H9 (cell line): ENCODE data around the gene TLR6. TPM values are rescaled to one million over a fixed set of nuclear protein-coding genes. Genes with fewer than 3 reads are reported as not detected.

ENCODE experiments used
- DNase-seq: peaks from one replicate; pipeline ENCODE4 v3.0.0-alpha.2; 2017
- H2AFZ ChIP-seq: one replicate; pipeline ENCODE4 v1.6.1; 2013; ENCODE audit warnings: mild to moderate bottlenecking, low read length, control low read depth, moderate library complexity
- H2AK5ac ChIP-seq: 2 replicates; pipeline ENCODE4 v1.6.1; 2013; ENCODE audit warnings: low read length, control low read depth, mixed read lengths; ENCODE audit not compliant: insufficient read length
- H2BK120ac ChIP-seq: one replicate; pipeline ENCODE4 v1.6.1; 2013; ENCODE audit warnings: low read depth, mild to moderate bottlenecking, low read length, control low read depth, inconsistent platforms; ENCODE audit not compliant: poor library complexity, severe bottlenecking
- H2BK12ac ChIP-seq: 2 replicates; pipeline ENCODE4 v1.6.1; 2013; ENCODE audit warnings: low read length, control low read depth, mixed read lengths, low read depth; ENCODE audit not compliant: insufficient read length
- H2BK15ac ChIP-seq: 2 replicates; pipeline ENCODE4 v1.6.1; 2013; ENCODE audit warnings: low read depth, low read length, control low read depth
- H2BK20ac ChIP-seq: one replicate; pipeline ENCODE4 v1.6.1; 2013; ENCODE audit warnings: low read depth, mild to moderate bottlenecking, low read length, control low read depth, inconsistent platforms; ENCODE audit not compliant: poor library complexity, severe bottlenecking
- H2BK5ac ChIP-seq: 2 replicates; pipeline ENCODE4 v1.6.1; 2013; ENCODE audit warnings: low read length, control low read depth, mixed read lengths; ENCODE audit not compliant: insufficient read length
- H3K14ac ChIP-seq: 2 replicates; pipeline ENCODE4 v1.6.1; 2013; ENCODE audit warnings: low read length, control low read depth; ENCODE audit not compliant: insufficient read depth
- H3K18ac ChIP-seq: 2 replicates; pipeline ENCODE4 v1.6.1; 2013; ENCODE audit warnings: low read depth, mild to moderate bottlenecking, mixed read lengths, low read length, control low read depth; ENCODE audit not compliant: insufficient read length
- H3K23ac ChIP-seq: 2 replicates; pipeline ENCODE4 v1.6.1; 2013; ENCODE audit warnings: low read length, control low read depth, mixed read lengths, low read depth; ENCODE audit not compliant: insufficient read length
- H3K23me2 ChIP-seq: 2 replicates; pipeline ENCODE4 v1.6.1; 2013; ENCODE audit warnings: low read depth, mild to moderate bottlenecking, mixed read lengths, low read length, control low read depth; ENCODE audit not compliant: insufficient read length, poor library complexity, severe bottlenecking
- H3K27ac ChIP-seq: 2 replicates; pipeline ENCODE4 v1.5.1; 2013; ENCODE audit warnings: low read length, control low read depth, mixed read lengths, low read depth; ENCODE audit not compliant: insufficient read length
- H3K27me3 ChIP-seq: 2 replicates; pipeline ENCODE4 v1.6.1; 2013; ENCODE audit warnings: low read length, control low read depth, inconsistent platforms; ENCODE audit not compliant: insufficient read depth
- H3K4ac ChIP-seq: 2 replicates; pipeline ENCODE4 v1.6.1; 2013; ENCODE audit warnings: low read depth, mild to moderate bottlenecking, control low read depth, inconsistent platforms, low read length, moderate library complexity
- H3K4me1 ChIP-seq: 2 replicates; pipeline ENCODE4 v1.6.1; 2013; ENCODE audit warnings: low read length, control low read depth, inconsistent platforms; ENCODE audit not compliant: insufficient read depth
- H3K4me2 ChIP-seq: 2 replicates; pipeline ENCODE4 v1.6.1; 2013; ENCODE audit warnings: low read length, control low read depth, mixed read lengths; ENCODE audit not compliant: insufficient read length, insufficient read depth
- H3K56ac ChIP-seq: 2 replicates; pipeline ENCODE4 v1.6.1; 2013; ENCODE audit warnings: low read depth, mild to moderate bottlenecking, mixed read lengths, low read length, control low read depth; ENCODE audit not compliant: insufficient read length
- H3K79me1 ChIP-seq: 2 replicates; pipeline ENCODE4 v1.6.1; 2013; ENCODE audit warnings: low read depth, mild to moderate bottlenecking, moderate library complexity, low read length, control low read depth, inconsistent platforms; ENCODE audit not compliant: insufficient read depth, poor library complexity, severe bottlenecking
- H3K79me2 ChIP-seq: 2 replicates; pipeline ENCODE4 v1.6.1; 2013; ENCODE audit warnings: low read length, control low read depth, inconsistent platforms; ENCODE audit not compliant: insufficient read depth
- H3K9ac ChIP-seq: 2 replicates; pipeline ENCODE4 v1.6.1; 2013; ENCODE audit warnings: low read length, control low read depth, mixed read lengths; ENCODE audit not compliant: insufficient read length; ENCODE audit errors: extremely low read depth
- H3K9me3 ChIP-seq: one replicate; pipeline ENCODE4 v1.6.1; 2013; ENCODE audit warnings: low read depth, low read length, inconsistent platforms; ENCODE audit not compliant: control insufficient read depth
- H3T11ph ChIP-seq: one replicate; pipeline ENCODE4 v1.6.1; 2013; ENCODE audit warnings: mild to moderate bottlenecking, low read length, control low read depth, inconsistent platforms
- H4K20me1 ChIP-seq: one replicate; pipeline ENCODE4 v1.6.1; 2013; ENCODE audit not compliant: control insufficient read depth, insufficient read length, insufficient read depth
- H4K5ac ChIP-seq: 2 replicates; pipeline ENCODE4 v1.6.1; 2013; ENCODE audit warnings: low read depth, mild to moderate bottlenecking, mixed read lengths, low read length, control low read depth; ENCODE audit not compliant: insufficient read length
- H4K8ac ChIP-seq: replicated peaks from 2 replicates; pipeline ENCODE4 v1.6.1; 2013; ENCODE audit warnings: low read length, control low read depth, mixed read lengths, low read depth; ENCODE audit not compliant: insufficient read length
- H4K91ac ChIP-seq: 2 replicates; pipeline ENCODE4 v1.6.1; 2013; ENCODE audit warnings: low read depth, mild to moderate bottlenecking, moderate library complexity, mixed read lengths, low read length, control low read depth; ENCODE audit not compliant: insufficient read length
- H3K27ac Mint-ChIP-seq, 3 experiments: 2 replicates in 2 of 3; 3 replicates in 1 of 3; pipeline ENCODE4 v1.8.0; 2020 to 2021; ENCODE audit warnings: mixed read lengths in 3 of 3, mild to moderate bottlenecking in 1 of 3, moderate library complexity in 1 of 3
- H3K27me3 Mint-ChIP-seq: 2 replicates; pipeline ENCODE4 v1.8.0; 2021; ENCODE audit warnings: low read depth, mild to moderate bottlenecking, moderate library complexity, mixed read lengths
- H3K36me3 Mint-ChIP-seq, 3 experiments: 2 replicates in 2 of 3; 3 replicates in 1 of 3; pipeline ENCODE4 v1.8.0; 2020 to 2021; ENCODE audit warnings: low read depth in 3 of 3, mixed read lengths in 3 of 3; ENCODE audit not compliant: insufficient read depth in 1 of 3
- H3K4me1 Mint-ChIP-seq, 2 experiments: 2 replicates each; pipeline ENCODE4 v1.8.0; 2020; ENCODE audit warnings: mixed read lengths in 2 of 2
- H3K4me3 Mint-ChIP-seq, 2 experiments: 2 replicates in 1 of 2; 3 replicates in 1 of 2; pipeline ENCODE4 v1.8.0; 2020 to 2021; ENCODE audit warnings: mild to moderate bottlenecking in 2 of 2, mixed read lengths in 2 of 2, moderate library complexity in 1 of 2
- H3K9me3 Mint-ChIP-seq, 2 experiments: 2 replicates in 1 of 2; 3 replicates in 1 of 2; pipeline ENCODE4 v1.8.0; 2020; ENCODE audit warnings: mild to moderate bottlenecking in 2 of 2, mixed read lengths in 2 of 2, moderate library complexity in 1 of 2
- WGBS: extraction: QIAGEN DNeasy Blood & Tissue Kit; methylation state at CpG from one replicate; pipeline ENCODE4 v1.1.7; 2013; ENCODE audit warnings: missing lambda C conversion rate, low lambda C conversion rate, mixed read lengths; ENCODE audit not compliant: insufficient read length; ENCODE audit errors: extremely low coverage; 5-methylcytosine and 5-hydroxymethylcytosine counted together
- total RNA-seq: library from RNA; stranded (reverse); gene quantifications from 2 replicates; pipeline ENCODE4 v1.2.1, GENCODE V29; 2021
- TF ChIP-seq, protein P1 (sequence below): fragments of 200-600 bp; sonication (generic); conservative IDR thresholded peaks from 3 replicates; pipeline ENCODE4 v1.8.0; 2021; ENCODE audit warnings: antibody characterized with exemption, mild to moderate bottlenecking

The TLR6 gene
- total RNA-seq, 1 experiment from 2014 or later: 0.11 TPM

DNA sequence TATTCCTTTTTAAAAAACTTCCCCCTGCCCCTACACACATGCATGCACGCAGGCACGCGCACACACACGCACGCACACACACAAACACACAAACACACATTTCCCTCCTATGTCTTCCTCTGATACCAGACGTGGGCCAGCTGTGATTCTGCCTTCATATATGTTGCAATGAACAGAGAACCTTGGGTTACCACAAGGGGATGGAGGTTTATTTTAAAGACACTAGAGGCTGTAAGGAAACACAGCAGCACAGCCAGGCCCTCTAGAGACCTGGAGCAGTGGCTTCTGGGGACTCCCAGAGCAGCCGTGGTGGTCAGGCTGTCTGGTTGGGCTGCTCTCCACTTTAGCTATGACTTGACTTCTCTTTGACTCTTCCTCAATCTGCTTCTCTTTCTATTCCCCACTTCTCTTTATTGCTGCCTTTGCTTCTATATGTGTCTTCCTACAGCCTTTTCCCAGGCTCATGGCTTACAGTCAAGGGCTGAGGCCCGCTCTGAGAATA, 70.7 kb downstream of the TLR6 start:
- Histone ChIP-seq H2BK20ac (no peak overlapping the region), H3K79me2 (no peaks in the 10 kb centered on the region), H4K20me1 (no peaks in the 10 kb centered on the region), H3K56ac (no peak overlapping the region), H3K14ac (no peak overlapping the region), H3K27ac (no peak overlapping the region), H2BK15ac (no peak overlapping the region), H2AK5ac (no peak overlapping the region), H3K27me3 (no peaks in the 10 kb centered on the region), H3K18ac (no peak overlapping the region), H3K4me2 (no peak overlapping the region), H3K4me1 (no peaks in the 10 kb centered on the region), H3K23ac (no peak overlapping the region), H3K79me1 (no peaks in the 10 kb centered on the region), H3K23me2 (no peaks in the 10 kb centered on the region), H3K4ac (no peak overlapping the region), H3K9ac (no peak overlapping the region), H4K8ac (no peak overlapping the region), H2BK12ac (no peak overlapping the region), H4K91ac (no peak overlapping the region), H2AFZ (no peak overlapping the region), H2BK120ac (no peak overlapping the region), H3K9me3 (no peaks in the 10 kb centered on the region), H4K5ac (no peak overlapping the region), H3T11ph (no peak overlapping the region), H2BK5ac (no peak overlapping the region)
- no peaks in the 10 kb centered on the region for H3K4me1 Mint-ChIP-seq
- no peak overlapping the region for H3K27ac Mint-ChIP-seq
- no peaks in the 10 kb centered on the region for H3K36me3 Mint-ChIP-seq
- WGBS: no CpG with 5 or more reads among the region's 8 CpGs
- no peak for DNase-seq
- no peak overlapping the region for H3K4me3 Mint-ChIP-seq
- TF ChIP-seq, protein P1, sequence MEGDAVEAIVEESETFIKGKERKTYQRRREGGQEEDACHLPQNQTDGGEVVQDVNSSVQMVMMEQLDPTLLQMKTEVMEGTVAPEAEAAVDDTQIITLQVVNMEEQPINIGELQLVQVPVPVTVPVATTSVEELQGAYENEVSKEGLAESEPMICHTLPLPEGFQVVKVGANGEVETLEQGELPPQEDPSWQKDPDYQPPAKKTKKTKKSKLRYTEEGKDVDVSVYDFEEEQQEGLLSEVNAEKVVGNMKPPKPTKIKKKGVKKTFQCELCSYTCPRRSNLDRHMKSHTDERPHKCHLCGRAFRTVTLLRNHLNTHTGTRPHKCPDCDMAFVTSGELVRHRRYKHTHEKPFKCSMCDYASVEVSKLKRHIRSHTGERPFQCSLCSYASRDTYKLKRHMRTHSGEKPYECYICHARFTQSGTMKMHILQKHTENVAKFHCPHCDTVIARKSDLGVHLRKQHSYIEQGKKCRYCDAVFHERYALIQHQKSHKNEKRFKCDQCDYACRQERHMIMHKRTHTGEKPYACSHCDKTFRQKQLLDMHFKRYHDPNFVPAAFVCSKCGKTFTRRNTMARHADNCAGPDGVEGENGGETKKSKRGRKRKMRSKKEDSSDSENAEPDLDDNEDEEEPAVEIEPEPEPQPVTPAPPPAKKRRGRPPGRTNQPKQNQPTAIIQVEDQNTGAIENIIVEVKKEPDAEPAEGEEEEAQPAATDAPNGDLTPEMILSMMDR: no peak
- no peaks in the 10 kb centered on the region for H3K27me3 Mint-ChIP-seq
- H3K9me3 Mint-ChIP-seq: no peaks in the 10 kb centered on the region; a peak in 1 of 5 replicates
